Osteoblast (primary cell): ENCODE data around the gene RCCD1. TPM values are rescaled to one million over a fixed set of nuclear protein-coding genes. Genes with fewer than 3 reads are reported as not detected.

ENCODE experiments used
- DNase-seq: peaks from one replicate; pipeline ENCODE4 v3.0.0; 2011; ENCODE audit warnings: low spot score, mixed read lengths; ENCODE audit not compliant: insufficient read length; ENCODE audit errors: missing footprints
- H2AFZ ChIP-seq: 2 replicates; pipeline ENCODE4 v1.6.0; 2011; ENCODE audit warnings: mild to moderate bottlenecking, low read length
- H3K27ac ChIP-seq: 2 replicates; pipeline ENCODE4 v1.5.1; 2011; ENCODE audit warnings: mild to moderate bottlenecking, low read depth, low read length, moderate library complexity
- H3K27me3 ChIP-seq: 2 replicates; pipeline ENCODE4 v1.6.0; 2012; ENCODE audit warnings: mild to moderate bottlenecking, control low read depth, inconsistent platforms, low read length, moderate library complexity; ENCODE audit not compliant: insufficient read depth
- H3K36me3 ChIP-seq: 2 replicates; pipeline ENCODE4 v1.5.1; 2011; ENCODE audit warnings: mild to moderate bottlenecking, low read length, control low read depth, moderate library complexity; ENCODE audit not compliant: insufficient read depth
- H3K4me1 ChIP-seq: 2 replicates; pipeline ENCODE4 v1.5.1; 2011; ENCODE audit warnings: mild to moderate bottlenecking, low read length, control low read depth, moderate library complexity; ENCODE audit not compliant: insufficient read depth
- H3K4me2 ChIP-seq: 2 replicates; pipeline ENCODE4 v1.6.0; 2011; ENCODE audit warnings: mild to moderate bottlenecking, low read length; ENCODE audit not compliant: insufficient read depth
- H3K4me3 ChIP-seq: fragments of 200-600 bp; sonication (generic); 3 replicates; pipeline ENCODE4 v1.5.1; 2012; ENCODE audit warnings: mild to moderate bottlenecking, low read length, inconsistent platforms; ENCODE audit not compliant: insufficient read depth
- H3K79me2 ChIP-seq: 2 replicates; pipeline ENCODE4 v1.6.0; 2012; ENCODE audit warnings: mild to moderate bottlenecking, low read length, control low read depth, inconsistent platforms; ENCODE audit not compliant: insufficient read depth
- H3K9me3 ChIP-seq: 2 replicates; pipeline ENCODE4 v1.5.1; 2011; ENCODE audit warnings: low read depth, low read length, control low read depth
- H4K20me1 ChIP-seq: 2 replicates; pipeline ENCODE4 v1.6.0; 2012; ENCODE audit warnings: mild to moderate bottlenecking, low read length, control low read depth; ENCODE audit not compliant: insufficient read depth
- total RNA-seq: library from RNA; depleted of rRNA; stranded (reverse); fragments of >200 nt; gene quantifications from 2 replicates; pipeline ENCODE4 v1.2.3, GENCODE V29; 2012
- TF ChIP-seq, protein P1 (sequence below): IDR thresholded peaks from 2 replicates; pipeline ENCODE4 v1.5.1; 2011; ENCODE audit warnings: mild to moderate bottlenecking, low read depth, low read length, moderate library complexity; ENCODE audit errors: extremely low read depth

RCCD1 gene
- total RNA-seq, 1 donor = 11.2 TPM

DNA sequence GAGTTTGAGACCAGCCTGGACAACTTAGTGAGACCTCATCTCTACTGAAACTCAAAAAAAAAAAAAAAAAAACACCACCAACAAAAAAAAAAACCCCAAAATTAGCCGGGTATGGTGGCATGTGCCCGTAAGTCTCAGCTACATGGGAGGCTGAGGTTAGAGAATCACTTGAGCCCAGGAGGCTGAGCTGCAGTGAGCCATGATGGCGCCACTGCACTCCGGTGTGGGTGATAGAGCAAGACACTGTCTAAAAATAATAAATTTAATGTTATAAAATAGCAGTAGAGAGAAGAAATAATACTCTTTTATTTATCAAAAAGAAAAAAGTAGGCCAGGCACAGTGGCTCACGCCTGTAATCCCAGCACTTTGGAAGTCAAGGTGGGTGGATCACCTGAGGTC, 17.4 kb downstream of the RCCD1 start:
- no peak overlapping the region for H2AFZ ChIP-seq
- H3K9me3 ChIP-seq = no peaks in the 10 kb centered on the region
- peaks cover 2% of the 10 kb centered on the region for H3K79me2 ChIP-seq
- H3K4me1 ChIP-seq = no peaks in the 10 kb centered on the region
- H3K27ac ChIP-seq = no peak overlapping the region
- no peaks in the 10 kb centered on the region for H3K27me3 ChIP-seq
- TF ChIP-seq, protein P1, sequence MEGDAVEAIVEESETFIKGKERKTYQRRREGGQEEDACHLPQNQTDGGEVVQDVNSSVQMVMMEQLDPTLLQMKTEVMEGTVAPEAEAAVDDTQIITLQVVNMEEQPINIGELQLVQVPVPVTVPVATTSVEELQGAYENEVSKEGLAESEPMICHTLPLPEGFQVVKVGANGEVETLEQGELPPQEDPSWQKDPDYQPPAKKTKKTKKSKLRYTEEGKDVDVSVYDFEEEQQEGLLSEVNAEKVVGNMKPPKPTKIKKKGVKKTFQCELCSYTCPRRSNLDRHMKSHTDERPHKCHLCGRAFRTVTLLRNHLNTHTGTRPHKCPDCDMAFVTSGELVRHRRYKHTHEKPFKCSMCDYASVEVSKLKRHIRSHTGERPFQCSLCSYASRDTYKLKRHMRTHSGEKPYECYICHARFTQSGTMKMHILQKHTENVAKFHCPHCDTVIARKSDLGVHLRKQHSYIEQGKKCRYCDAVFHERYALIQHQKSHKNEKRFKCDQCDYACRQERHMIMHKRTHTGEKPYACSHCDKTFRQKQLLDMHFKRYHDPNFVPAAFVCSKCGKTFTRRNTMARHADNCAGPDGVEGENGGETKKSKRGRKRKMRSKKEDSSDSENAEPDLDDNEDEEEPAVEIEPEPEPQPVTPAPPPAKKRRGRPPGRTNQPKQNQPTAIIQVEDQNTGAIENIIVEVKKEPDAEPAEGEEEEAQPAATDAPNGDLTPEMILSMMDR = no peak
- H3K36me3 ChIP-seq = peaks cover 52% of the 10 kb centered on the region
- H3K4me3 ChIP-seq = no peak overlapping the region
- no peak overlapping the region for H3K4me2 ChIP-seq
- no peaks in the 10 kb centered on the region for H4K20me1 ChIP-seq
- no peak for DNase-seq

DNA sequence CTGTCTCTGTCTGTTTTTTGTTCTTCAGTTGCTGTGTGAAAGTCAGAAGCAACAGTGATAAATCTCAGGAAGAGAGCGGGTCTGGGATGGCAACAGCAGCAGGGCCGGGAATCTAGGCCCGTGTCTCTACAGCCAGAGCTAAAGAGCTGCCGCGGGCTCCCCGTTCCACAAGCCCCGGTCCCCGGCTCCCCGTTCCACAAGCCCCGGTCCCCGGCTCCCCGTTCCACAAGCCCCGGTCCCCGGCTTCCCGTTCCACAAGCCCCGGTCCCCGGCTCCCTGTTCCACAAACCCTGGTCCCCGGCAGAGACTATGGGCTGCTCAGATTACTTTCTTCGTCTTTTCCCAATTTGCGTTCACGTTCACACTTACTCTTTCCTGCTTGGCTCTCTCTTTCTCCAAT, 19.5 kb downstream of the RCCD1 start:
- H3K27ac ChIP-seq = no peak overlapping the region
- H3K4me3 ChIP-seq = no peak overlapping the region
- H3K4me2 ChIP-seq = no peak overlapping the region
- no peaks in the 10 kb centered on the region for H3K4me1 ChIP-seq
- H3K9me3 ChIP-seq = no peaks in the 10 kb centered on the region
- H4K20me1 ChIP-seq = no peaks in the 10 kb centered on the region
- H3K79me2 ChIP-seq = peaks cover 2% of the 10 kb centered on the region
- no peaks in the 10 kb centered on the region for H3K27me3 ChIP-seq
- no peak overlapping the region for H2AFZ ChIP-seq
- peaks cover 56% of the 10 kb centered on the region for H3K36me3 ChIP-seq
- DNase-seq = no peak
- TF ChIP-seq, protein P1 = no peak

DNA sequence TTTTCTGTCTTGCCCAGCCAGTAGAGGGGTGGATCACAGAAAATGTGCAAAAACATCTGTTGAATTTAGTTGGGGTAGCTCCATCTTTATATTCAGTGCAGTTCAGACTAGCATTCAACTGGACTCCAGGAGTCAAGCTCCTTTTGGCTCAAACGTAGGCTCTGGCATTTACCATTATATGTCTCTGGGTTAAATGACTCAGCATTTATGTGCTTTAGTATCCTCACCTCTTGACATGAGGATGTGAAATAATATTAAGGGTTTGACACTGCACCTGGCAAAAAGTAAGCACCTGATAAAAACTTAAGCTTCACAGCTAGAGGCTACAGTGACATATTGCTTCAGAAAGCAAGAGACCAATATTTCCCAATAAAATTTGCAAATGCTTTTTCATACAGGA, 24.9 kb downstream of the RCCD1 start:
- no peak overlapping the region for H3K4me2 ChIP-seq
- H3K27ac ChIP-seq = no peak overlapping the region
- TF ChIP-seq, protein P1 = no peak
- no peaks in the 10 kb centered on the region for H3K27me3 ChIP-seq
- peaks cover 30% of the 10 kb centered on the region for H3K79me2 ChIP-seq
- peak overlapping the region; percentile 20 for H2AFZ ChIP-seq
- no peak overlapping the region for H3K4me3 ChIP-seq
- no peaks in the 10 kb centered on the region for H4K20me1 ChIP-seq
- H3K9me3 ChIP-seq = no peaks in the 10 kb centered on the region
- no peak for DNase-seq
- H3K36me3 ChIP-seq = peaks cover 79% of the 10 kb centered on the region
- H3K4me1 ChIP-seq = no peaks in the 10 kb centered on the region

DNA sequence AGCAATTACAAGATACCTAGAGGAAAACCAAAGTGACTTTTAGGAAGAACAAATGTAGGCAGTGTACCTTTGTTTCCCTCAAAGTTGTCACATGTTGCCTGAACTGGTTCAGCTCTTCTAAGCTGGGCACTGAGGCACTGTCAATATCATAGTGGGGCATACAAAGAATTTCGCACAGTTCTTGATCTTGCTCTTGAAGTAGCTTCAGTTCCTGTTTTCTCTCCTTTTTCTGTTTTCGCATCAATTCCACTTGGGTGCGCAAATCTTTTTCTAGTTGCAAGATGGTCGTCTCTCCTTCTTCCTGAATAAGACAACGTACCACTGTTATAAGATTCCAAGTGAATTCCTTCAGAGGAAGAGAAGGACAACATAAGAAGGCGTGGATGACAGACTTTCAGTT, 27.0 kb downstream of the RCCD1 start:
- Histone ChIP-seq H3K36me3 (peaks cover 66% of the 10 kb centered on the region), H3K4me1 (no peaks in the 10 kb centered on the region), H2AFZ (peak overlapping the region; percentile 23), H3K4me2 (no peak overlapping the region), H3K27me3 (no peaks in the 10 kb centered on the region), H3K9me3 (no peaks in the 10 kb centered on the region), H3K27ac (peak overlapping the region; percentile 43), H3K79me2 (peaks cover 51% of the 10 kb centered on the region), H3K4me3 (no peak overlapping the region), H4K20me1 (no peaks in the 10 kb centered on the region)
- DNase-seq = no peak
- TF ChIP-seq, protein P1 = no peak
